DOHH2 (cell line): ENCODE measurements around the gene DIMT1.

ENCODE experiments used
- H3F3A ChIP-seq: fragments of 200-600 bp; sonication (generic), shearing (Covaris generic); 2 replicates; pipeline ENCODE4 v1.6.0; 2016; ENCODE audit warnings: antibody characterized with exemption, mild to moderate bottlenecking; ENCODE audit not compliant: control insufficient read depth, insufficient read depth
- H3K27ac ChIP-seq: fragments of 200-600 bp; sonication (generic); 2 replicates; pipeline ENCODE4 v1.5.1; 2014; ENCODE audit warnings: low read depth, mild to moderate bottlenecking, low read length, moderate library complexity
- H3K27me3 ChIP-seq: fragments of 200-600 bp; sonication (generic); 2 replicates; pipeline ENCODE4 v1.6.1; 2014; ENCODE audit warnings: mild to moderate bottlenecking, low read length, mixed read lengths; ENCODE audit not compliant: control insufficient read depth
- H3K36me3 ChIP-seq: fragments of 200-600 bp; sonication (generic); 2 replicates; pipeline ENCODE4 v1.6.1; 2014; ENCODE audit warnings: mild to moderate bottlenecking, low read length, moderate library complexity, mixed read lengths; ENCODE audit not compliant: control insufficient read depth
- H3K4me1 ChIP-seq: fragments of 200-600 bp; sonication (generic); 2 replicates; pipeline ENCODE4 v1.6.1; 2014; ENCODE audit warnings: mild to moderate bottlenecking, low read length, mixed read lengths; ENCODE audit not compliant: control insufficient read depth
- H3K4me2 ChIP-seq: fragments of 200-600 bp; sonication (generic); 2 replicates; pipeline ENCODE4 v1.6.0; 2014; ENCODE audit warnings: mild to moderate bottlenecking, low read length, moderate library complexity
- H3K4me3 ChIP-seq: fragments of 200-600 bp; sonication (generic); 2 replicates; pipeline ENCODE4 v1.5.1; 2014; ENCODE audit warnings: mild to moderate bottlenecking, low read length, mixed read lengths
- H3K79me2 ChIP-seq: fragments of 200-600 bp; sonication (generic); 2 replicates; pipeline ENCODE4 v1.6.1; 2014; ENCODE audit warnings: mild to moderate bottlenecking, low read length, mixed read lengths; ENCODE audit not compliant: control insufficient read depth
- H3K9me2 ChIP-seq: fragments of 200-600 bp; sonication (generic); replicated peaks from 2 replicates; pipeline ENCODE4 v1.6.1; 2014; ENCODE audit warnings: mild to moderate bottlenecking, low read length, mixed read lengths; ENCODE audit not compliant: control insufficient read depth
- H3K9me3 ChIP-seq: fragments of 200-600 bp; sonication (generic); 2 replicates; pipeline ENCODE4 v1.6.1; 2014; ENCODE audit warnings: antibody characterized with exemption, low read length, mixed read lengths; ENCODE audit not compliant: control insufficient read depth, insufficient read depth
- H4K20me1 ChIP-seq: fragments of 200-600 bp; sonication (generic); 2 replicates; pipeline ENCODE4 v1.6.0; 2014; ENCODE audit warnings: low read depth, mild to moderate bottlenecking, antibody characterized with exemption, low read length, moderate library complexity; ENCODE audit not compliant: control insufficient read depth, insufficient read depth
- EZH2phosphoT487 ChIP-seq: fragments of 200-600 bp; sonication (generic); IDR thresholded peaks from 2 replicates; pipeline ENCODE4 v1.6.1; 2017; ENCODE audit warnings: borderline replicate concordance, mild to moderate bottlenecking, antibody characterized with exemption, low read length, moderate library complexity, mixed read lengths
- TF ChIP-seq, protein P1 (sequence below): fragments of 200-600 bp; sonication (generic); IDR thresholded peaks from one replicate; pipeline ENCODE4 v1.5.1; 2014; ENCODE audit warnings: antibody characterized with exemption, mild to moderate bottlenecking, low read depth, low read length; ENCODE audit not compliant: poor library complexity, severe bottlenecking

DIMT1 gene

DNA sequence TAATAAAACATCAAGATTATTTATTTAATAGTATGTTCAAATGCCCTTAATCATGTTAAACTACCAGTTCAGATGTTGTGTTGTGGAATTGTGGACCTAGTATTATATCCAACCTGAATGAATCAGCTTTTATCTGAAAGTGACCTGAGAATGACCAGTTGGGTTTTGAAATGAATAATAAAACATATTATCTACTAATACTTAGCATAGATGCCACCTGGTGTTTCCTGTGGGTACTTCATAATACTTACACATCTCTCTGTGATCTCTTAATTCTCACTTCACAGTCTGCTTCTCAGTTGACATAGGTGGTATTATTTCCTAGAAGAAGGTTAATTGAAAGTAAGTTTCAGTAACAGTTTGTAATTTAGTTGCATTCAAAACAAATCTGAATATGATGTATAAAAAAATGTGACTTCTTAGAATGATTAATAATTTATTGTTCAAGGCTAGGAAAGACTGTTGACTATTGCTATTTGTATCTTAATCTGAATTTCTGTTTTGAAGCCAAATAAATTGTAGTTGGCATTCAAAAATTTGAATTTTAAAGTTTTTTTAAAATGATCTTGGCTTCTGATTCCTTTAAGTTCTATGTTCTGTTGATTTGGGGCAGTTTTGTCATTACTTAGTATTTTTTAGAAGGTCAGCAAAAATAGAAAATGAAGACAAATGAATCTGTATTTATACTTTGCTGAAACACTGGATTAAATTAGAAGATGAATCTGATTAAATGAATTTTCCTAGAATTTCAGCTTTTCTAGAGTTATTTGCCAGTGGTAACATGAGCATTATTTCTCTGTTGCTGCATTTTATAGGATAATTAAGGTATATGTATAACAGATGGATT lies 49.5 kb downstream of the DIMT1 start:
- Histone ChIP-seq H3K36me3 (peaks cover 83% of the 10 kb centered on the region), H3K27ac (no peak overlapping the region), H3K4me1 (no peaks in the 10 kb centered on the region), H4K20me1 (no peaks in the 10 kb centered on the region), H3K79me2 (no peaks in the 10 kb centered on the region), H3K9me2 (no peaks in the 10 kb centered on the region), H3K27me3 (no peaks in the 10 kb centered on the region), H3K4me2 (no peak overlapping the region), H3K4me3 (no peak overlapping the region), H3F3A (peaks cover 28% of the 10 kb centered on the region), H3K9me3 (no peaks in the 10 kb centered on the region)
- TF ChIP-seq EZH2phosphoT487 = no peak
- TF ChIP-seq, protein P1, sequence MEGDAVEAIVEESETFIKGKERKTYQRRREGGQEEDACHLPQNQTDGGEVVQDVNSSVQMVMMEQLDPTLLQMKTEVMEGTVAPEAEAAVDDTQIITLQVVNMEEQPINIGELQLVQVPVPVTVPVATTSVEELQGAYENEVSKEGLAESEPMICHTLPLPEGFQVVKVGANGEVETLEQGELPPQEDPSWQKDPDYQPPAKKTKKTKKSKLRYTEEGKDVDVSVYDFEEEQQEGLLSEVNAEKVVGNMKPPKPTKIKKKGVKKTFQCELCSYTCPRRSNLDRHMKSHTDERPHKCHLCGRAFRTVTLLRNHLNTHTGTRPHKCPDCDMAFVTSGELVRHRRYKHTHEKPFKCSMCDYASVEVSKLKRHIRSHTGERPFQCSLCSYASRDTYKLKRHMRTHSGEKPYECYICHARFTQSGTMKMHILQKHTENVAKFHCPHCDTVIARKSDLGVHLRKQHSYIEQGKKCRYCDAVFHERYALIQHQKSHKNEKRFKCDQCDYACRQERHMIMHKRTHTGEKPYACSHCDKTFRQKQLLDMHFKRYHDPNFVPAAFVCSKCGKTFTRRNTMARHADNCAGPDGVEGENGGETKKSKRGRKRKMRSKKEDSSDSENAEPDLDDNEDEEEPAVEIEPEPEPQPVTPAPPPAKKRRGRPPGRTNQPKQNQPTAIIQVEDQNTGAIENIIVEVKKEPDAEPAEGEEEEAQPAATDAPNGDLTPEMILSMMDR = peak; percentile 55

DNA sequence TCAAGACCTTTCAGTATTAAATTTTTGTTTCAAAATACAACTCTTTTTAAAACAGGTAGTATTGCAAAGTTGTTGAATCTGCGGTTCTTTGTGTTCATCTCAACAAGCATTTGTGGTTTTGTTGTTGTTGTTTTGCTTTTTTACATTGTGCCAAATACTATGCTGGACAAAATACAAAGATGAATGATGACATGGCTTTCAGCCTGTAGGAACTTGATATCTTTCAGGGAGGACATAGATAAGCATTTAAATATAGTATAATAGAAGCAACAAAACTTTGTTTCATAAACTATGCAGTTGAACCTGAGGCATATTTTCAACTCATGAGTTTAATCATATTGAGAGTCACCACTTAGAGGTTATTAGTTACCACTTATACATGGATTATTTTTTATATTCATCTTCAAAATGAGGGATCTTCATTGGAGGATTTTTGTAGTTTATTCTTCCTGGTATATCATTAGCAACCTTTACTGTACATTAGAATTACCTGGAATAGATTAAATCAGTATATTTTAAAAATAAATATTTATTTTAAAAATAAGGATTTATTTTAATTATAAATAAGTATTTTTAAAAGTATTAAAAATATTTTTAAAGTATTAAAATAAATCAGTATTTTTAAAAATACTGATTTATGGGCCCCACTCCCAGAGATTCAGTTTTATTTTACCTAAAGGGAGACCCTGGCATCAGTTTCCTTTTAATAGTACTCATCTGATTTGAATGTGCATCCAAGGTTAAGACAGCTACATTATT lies 54.8 kb downstream of the DIMT1 start:
- no peak overlapping the region for H3K4me3 ChIP-seq
- H3K4me1 ChIP-seq = no peaks in the 10 kb centered on the region
- H3K9me3 ChIP-seq = no peaks in the 10 kb centered on the region
- TF ChIP-seq, protein P1 = no peak
- TF ChIP-seq EZH2phosphoT487 = no peak
- peaks cover 31% of the 10 kb centered on the region for H3K79me2 ChIP-seq
- H3K27ac ChIP-seq = no peak overlapping the region
- H4K20me1 ChIP-seq = no peaks in the 10 kb centered on the region
- no peaks in the 10 kb centered on the region for H3K9me2 ChIP-seq
- H3K27me3 ChIP-seq = no peaks in the 10 kb centered on the region
- no peak overlapping the region for H3K4me2 ChIP-seq
- H3K36me3 ChIP-seq = peaks cover 56% of the 10 kb centered on the region
- H3F3A ChIP-seq = peaks cover 23% of the 10 kb centered on the region

DNA sequence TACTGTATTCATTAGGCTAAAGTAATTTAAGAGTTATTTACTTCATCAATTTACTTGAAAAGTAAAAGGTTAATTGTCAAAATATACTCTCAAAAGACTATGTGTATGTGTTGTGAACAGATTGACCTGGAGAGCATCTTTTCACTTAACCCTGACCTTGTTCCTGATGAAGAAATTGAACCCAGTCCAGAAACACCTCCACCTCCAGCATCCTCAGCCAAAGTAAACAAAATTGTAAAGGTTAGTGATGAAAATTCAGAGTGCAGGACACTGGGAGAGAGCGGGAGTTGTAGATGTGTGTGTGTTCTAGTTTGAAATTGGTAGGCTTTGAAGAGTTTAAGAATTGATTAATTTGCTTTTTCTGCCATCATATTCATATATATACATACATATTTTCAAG lies 55.8 kb downstream of the DIMT1 start:
- Histone ChIP-seq H3K27me3 (no peaks in the 10 kb centered on the region), H3K36me3 (peaks cover 46% of the 10 kb centered on the region), H3K9me3 (no peaks in the 10 kb centered on the region), H3K4me1 (no peaks in the 10 kb centered on the region), H3K4me2 (no peak overlapping the region), H3K4me3 (no peak overlapping the region), H3K79me2 (peaks cover 41% of the 10 kb centered on the region), H3F3A (peaks cover 13% of the 10 kb centered on the region), H4K20me1 (peaks cover 4% of the 10 kb centered on the region; the same call in 1 of the 2 replicates), H3K27ac (no peak overlapping the region), H3K9me2 (no peaks in the 10 kb centered on the region)
- TF ChIP-seq EZH2phosphoT487 = no peak
- TF ChIP-seq, protein P1 = no peak
